COLO829 (cell line): ENCODE data around the gene GLOD4.
"Not testable (repeated sequence)": the region's sequence is repeated elsewhere in the genome, so short reads cannot be mapped to it uniquely, and the experiment has no call there.

Experiments
- DNase-seq: peaks from one replicate; pipeline ENCODE4 v3.0.0; 2012; ENCODE audit warnings: low spot score

GLOD4 gene

GRCh38 chr17:802481-802880, 20.4 kb upstream of the GLOD4 start:
- no peak for DNase-seq

GRCh38 chr17:801660-802059, 19.6 kb upstream of the GLOD4 start:
- DNase-seq = no peak

DNA sequence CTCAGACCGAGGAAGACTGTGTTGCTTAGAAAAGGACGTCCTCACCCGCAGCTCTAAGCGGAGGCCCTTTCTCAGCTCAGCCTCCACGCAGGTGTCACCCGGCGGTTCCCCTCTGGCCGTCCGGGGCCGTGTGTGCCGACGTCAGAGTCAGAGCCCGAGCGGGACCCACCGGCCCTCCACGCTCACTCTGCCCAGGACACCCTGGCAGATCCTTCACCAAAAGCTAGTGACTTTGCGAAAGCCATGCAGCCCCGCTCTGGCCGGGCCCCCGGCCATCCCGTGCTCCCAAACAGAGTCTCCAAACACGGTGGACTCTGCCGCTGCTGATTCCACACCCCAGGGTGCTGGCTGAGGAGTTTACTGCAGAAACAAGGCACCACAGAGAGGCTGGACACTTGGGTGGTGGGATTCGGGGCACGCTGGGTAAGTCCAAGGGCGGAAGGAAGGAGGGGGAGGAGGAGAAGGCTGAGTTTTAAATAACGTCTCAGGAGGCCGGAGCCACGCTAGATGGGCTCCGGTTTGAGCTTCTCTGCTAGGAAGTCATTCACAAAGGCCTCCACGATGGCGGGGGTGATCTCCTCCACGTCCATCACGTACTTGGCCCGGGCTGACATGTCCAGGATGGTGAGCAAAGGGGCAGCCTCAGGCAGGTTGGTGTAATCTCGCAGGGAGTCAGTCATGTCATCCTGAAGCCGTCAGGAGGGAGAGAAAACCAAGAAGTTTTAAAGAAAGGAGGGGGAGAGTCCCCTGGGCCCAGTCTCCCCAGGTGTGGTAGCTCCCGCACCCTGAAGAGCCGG, 18.6 kb upstream of the GLOD4 start:
- no peak for DNase-seq

- no peak for DNase-seq
These were observed 17.2 kb upstream of the GLOD4 start for GRCh38 chr17:799261-799660.

DNA sequence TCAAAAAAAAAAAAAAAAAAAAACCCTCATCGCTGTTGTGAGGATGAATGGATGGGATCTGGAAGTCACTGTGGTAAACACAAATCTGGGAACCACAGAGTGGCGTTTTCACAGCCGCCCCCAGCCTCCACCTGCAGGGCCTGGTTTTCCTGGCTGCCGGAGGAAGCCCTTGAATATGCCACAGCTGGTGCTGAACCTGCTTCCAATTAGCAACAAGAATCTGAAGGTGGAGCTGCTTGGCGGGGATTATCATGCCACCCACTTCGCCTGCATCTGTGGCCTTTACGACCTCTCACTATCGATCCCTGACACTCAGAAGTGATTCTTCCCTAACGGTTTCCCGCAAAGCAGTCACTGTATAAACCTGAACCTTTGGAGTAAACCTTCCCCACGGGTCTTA, 16.2 kb upstream of the GLOD4 start:
- DNase-seq = no peak

DNA sequence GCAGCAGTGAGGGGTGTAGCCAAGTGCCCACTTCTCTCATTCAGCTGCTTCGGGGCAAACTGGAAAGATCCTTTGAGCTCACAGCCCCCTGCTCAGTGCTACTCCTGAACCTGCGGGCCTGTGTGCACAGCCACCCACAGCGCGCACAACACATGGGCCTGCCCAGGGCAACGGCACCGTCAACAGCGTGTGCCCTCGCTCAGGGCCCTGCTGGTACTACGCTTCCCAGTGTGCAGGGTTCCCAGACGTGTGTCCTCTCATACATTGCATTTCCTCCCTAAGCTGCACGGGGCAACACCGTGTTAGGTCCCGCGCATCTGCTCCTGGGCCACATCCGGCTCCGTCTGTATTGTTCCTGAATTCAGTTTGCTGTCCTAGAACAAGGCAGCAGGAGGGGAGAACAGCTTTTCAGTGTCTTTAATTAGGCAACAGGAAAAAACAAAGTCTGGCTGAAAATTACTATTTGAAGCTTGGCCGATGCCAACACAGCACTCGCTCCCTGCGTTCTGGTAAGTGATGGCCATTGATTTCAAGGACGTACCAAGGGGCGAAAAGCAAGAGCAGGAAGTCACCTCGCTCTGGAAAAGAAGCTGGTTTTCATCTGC, 15.3 kb upstream of the GLOD4 start:
- DNase-seq = no peak

DNA sequence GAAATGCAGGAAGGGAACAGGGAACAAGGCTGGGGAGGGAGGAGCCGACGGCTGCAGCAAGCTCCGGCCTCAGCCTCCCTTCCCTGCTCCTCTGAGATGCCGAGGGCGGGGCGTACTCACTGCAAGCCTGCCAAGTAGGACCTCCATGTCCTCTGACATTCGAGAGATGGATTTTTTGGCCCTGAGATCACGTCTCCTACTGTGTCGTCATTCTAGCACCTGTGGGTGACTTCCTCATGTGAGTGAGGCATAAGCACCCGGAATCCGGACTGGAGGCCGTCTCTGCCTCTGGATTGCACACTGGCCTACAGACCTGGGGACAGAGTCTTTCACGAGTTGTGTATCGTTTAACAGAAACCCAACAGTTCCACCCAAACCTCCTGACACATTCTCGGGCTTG, 14.5 kb upstream of the GLOD4 start:
- DNase-seq = no peak

- no peak for DNase-seq
These were observed 13.6 kb upstream of the GLOD4 start for GRCh38 chr17:795721-796120.

DNA sequence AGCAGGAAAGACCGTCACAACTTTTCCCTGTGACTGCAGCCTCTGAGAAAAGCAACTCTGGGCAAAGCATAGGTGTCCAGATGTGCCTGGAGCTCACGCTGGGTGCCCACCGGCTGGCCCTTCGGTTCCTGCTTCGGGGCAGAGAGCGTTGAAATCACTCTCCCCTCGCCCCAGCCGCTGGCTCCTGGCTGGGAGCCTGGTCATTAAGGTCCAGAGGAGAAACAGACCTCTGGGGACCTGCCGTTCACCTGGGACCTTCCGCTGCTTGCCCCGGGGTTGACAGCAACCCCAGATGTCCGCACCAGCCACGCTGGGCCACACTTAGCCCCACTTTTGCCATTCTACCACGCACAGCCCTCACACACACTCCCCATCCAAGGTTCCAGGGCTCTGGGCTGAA, 13.2 kb upstream of the GLOD4 start:
- no peak for DNase-seq

- peak; percentile 24 for DNase-seq
These were observed 12.8 kb upstream of the GLOD4 start for GRCh38 chr17:794876-795275.

DNA sequence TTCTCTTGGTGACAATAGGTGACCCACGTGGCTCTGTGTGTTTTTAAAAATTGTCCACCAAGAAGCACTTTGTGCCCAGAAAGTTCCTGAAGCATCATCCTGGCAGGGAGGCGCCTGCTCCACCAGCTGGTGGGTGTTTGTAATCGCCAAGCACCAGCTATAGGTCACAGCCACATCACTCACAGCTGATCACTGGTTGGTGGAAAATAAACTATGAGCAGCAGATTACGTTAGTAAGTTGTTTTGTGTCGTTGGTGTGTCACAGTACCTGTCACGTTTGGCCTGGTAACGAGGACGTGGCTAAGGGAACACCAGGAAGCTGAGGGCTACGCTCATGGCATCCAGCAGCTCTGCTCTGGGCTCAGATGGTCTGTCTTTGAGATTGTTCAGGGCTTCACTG, 10.2 kb upstream of the GLOD4 start:
- DNase-seq = no peak

DNA sequence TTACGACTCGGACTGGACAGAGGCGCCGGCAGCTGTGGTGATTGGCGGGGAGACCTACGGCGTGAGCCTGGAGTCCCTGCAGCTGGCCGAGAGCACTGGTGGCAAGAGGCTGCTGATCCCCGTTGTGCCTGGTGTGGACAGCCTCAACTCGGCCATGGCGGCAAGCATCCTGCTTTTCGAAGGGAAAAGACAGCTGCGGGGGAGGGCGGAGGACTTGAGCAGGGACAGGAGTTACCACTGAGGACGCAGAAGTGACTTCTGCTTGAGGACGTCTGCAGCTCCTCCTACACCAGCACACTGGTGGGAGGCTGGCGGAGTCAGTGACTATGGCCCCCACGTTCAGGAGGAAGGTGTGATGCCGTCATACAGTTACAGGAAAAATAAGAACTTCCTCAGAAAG, 9.7 kb upstream of the GLOD4 start:
- DNase-seq = no peak

DNA sequence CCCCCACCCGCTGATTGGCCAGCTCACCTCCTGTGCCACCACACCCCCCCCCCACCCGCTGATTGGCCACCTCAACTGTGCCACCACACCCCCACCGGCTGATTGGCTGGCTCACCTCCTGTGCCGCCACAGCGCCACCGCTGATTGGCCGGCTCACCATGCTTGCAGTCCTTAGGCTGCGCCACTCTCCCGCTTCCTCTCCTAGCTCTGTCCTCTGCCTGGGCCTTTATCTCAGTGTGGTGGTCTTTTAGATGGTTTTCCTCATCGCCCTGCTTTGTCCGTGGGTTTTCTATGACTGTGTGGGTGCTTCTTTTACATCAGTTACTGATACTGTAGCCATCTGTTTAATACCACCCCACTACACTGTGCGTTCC, 8.8 kb upstream of the GLOD4 start:
- not testable (repeated sequence) for DNase-seq

DNA sequence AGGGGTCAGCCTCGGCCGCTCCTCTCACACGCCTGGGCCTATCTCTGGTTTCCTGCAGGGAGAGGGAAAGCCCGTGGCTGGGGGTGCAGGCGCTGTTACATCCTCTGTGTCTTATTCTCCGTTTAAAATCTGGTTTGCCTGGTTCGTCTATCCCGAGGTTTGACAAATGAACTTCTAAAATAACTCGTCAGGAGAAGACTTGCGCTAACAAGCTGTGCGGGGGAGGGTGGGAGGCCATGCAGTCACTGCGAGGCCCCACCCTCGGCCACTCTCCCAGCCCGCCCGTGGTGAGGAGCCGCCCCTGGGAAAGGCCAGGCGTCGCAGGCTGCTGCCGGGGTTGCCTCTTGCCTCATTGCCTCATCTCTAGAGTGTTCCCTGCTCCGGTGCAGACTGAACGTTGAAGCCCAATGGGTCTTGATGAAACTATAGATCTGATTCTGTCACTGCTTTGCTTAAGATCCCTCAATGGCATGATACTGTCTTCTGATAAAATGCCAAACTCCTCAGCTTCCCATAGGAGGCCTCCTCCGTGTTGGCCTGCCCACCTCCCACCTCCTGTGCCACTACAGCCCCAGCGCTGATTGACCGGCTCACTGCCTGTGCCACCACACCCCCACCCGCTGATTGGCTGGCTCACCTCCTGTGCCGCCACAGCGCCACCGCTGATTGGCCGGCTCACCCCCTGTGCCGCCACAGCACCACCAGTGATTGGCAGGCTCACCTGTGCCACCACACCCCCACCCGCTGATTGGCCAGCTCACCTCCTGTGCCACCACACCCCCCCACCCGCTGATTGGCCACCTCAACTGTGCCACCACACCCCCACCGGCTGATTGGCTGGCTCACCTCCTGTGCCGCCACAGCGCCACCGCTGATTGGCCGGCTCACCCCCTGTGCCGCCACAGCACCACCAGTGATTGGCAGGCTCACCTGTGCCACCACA, 8.1 kb upstream of the GLOD4 start:
- DNase-seq = not testable (repeated sequence)

GRCh38 chr17:789160-789840, 7.2 kb upstream of the GLOD4 start:
- no peak for DNase-seq

DNA sequence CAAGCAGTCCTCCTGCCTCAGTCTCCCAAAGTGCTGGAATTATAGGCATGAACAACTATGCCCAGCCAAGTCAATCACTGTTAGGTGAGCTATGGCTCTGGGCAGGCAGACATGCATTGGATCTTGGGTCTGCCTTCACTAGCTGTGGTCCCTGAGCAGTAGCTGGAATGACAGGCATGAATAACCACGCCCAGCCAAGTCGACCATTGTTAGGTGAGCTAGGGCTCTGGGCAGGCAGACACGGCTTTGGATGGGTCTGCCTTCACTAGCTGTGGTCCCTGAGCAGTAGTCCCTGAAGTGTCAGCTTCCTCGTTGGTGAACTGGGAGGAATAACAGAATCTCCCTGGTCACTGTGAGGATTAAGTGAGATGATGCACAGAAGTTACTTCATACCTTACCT, 6.5 kb upstream of the GLOD4 start:
- no peak for DNase-seq

GRCh38 chr17:787641-788221, 5.7 kb upstream of the GLOD4 start:
- no peak for DNase-seq

DNA sequence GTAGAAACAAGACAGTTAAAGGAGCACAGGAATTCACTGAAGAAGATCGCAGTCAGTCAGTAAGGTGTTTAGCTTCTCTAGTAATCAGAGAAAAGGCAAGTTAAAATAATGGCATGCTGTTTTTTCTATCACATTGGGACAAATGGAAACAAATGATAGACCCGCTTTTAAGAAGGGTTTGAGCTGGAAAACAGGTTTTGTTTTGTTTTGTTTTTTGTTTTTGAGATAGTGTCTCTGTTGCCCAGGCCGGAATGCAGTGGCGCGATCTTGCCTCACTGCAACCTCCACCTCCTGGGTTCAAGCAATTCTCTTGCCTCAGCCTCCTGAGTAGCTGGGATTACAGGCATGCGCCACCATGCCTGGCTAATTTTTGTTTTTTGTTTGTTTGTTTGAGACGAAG, 3.8 kb upstream of the GLOD4 start:
- not testable (repeated sequence) for DNase-seq

GRCh38 chr17:784143-784542, 2.1 kb upstream of the GLOD4 start:
- DNase-seq = no peak

DNA sequence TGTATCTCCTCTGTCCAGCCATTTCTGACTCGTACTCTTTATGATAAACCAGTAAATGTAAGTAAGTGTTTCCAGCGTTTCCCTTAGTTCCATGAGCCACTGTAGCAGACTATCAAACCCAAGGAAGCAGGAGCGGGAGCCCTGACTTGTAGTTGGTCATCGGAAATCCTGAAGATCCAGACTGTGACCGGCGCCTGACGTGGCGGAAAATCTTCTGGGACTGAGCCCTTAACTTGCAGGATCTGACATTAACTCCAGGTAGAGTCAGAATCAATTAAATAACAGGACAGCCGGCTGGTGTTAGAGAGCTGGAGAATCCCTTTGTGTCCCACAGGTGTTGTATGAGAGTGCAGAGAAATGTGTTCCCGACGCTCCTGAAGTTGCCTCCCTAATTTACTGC, 4.0 kb downstream of the GLOD4 start:
- no peak for DNase-seq

GRCh38 chr17:774313-774584, 7.8 kb downstream of the GLOD4 start:
- DNase-seq = no peak
